OCI-LY1 (cell line): ENCODE measurements around the gene PRKCB.

Experiments
- CTCF ChIP-seq: fragments of 200-600 bp; sonication (generic), shearing (Covaris generic); IDR thresholded peaks from 2 replicates; pipeline ENCODE4 v1.5.1; 2017; ENCODE audit warnings: mild to moderate bottlenecking, antibody characterized with exemption, low read length, moderate library complexity, mixed read lengths
- EZH2 ChIP-seq: fragments of 200-600 bp; sonication (generic), shearing (Covaris generic); IDR thresholded peaks from 2 replicates; pipeline ENCODE4 v1.8.0; 2017; ENCODE audit warnings: borderline replicate concordance, mixed run types, mild to moderate bottlenecking, antibody characterized with exemption, low read length, moderate library complexity, mixed read lengths

DNA sequence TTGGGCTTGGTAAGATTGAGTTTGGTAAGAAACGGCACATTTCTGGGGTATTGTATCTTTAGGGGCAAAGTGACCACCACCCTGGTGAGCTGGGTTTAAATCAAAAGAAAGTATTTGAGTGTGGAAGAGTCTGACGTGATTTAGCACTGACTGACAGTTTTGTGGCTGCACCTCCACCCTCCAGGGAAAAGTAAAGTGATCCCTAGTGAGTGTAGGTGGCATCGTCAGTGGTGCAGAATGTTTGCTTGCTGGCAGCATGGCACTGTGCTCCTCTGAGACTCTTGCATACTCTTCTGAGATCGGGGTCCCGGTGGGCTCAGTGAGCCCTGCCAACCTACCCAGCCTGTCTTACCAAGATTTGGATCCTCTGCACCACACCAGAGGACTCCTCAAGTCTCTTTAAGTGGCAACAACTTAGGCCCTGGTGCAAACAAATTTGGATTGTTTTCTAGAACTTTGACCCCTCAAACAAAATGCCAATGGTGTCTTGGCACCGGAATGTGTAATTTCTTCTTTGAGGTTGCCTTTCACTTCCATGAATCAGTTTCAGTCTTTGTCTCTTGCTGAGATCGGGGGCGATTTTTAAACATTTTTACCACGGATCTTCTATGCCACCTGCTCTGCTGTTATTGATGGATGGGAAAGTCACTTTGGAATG lies 2.8 kb downstream of the PRKCB start:
- TF ChIP-seq CTCF (no peak), EZH2 (no peak)
